CD4-positive, alpha-beta T cell treated with Interferon gamma for 1 hour (primary cell): Measurements from ENCODE around the gene SLC16A11.
"Not testable (repeated sequence)": the region's sequence is repeated elsewhere in the genome, so short reads cannot be mapped to it uniquely, and the experiment has no call there.

ENCODE experiments used
- DNase-seq: peaks from one replicate; pipeline ENCODE4 v3.0.0-alpha.2; 2020

Gene SLC16A11

DNA sequence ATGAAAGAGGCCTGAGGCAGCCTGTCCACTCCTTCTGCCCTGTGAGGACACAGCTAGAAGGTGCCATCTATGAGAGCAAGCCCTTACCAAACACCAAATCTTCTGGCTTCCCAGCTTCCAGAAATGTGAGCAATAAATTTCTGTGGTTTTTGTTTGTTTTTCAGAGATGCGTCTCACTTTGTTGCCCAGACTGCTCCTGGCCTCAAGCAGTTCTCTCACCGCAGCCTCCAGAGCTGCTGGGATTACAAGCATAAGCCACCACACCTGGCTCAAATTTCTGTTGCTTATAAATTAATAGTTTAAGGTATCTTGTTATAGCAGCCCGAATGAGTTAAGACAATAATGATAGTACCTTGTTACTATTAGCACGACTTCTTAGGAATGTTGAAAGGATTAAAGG, 12.5 kb upstream of the SLC16A11 start:
- DNase-seq: no peak

DNA sequence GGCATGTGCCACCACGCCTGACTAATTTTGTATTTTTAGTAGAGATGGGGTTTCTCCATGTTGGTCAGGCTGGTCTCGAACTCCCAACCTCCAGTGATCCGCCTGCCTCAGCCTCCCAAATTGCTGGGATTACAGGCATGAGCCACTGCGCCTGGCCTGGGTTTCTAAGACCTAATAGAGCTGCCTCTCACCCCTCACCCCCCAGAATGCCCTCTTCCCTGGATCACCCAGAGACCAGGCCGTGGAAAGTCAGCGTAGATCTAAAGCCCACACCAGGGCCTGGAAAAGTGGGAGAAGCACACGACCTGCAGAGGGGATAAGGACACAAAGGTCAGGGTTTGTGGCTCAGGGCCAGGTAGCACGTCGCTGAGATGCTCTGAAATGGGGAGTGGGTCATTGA, 6.7 kb upstream of the SLC16A11 start:
- DNase-seq: not testable (repeated sequence)

DNA sequence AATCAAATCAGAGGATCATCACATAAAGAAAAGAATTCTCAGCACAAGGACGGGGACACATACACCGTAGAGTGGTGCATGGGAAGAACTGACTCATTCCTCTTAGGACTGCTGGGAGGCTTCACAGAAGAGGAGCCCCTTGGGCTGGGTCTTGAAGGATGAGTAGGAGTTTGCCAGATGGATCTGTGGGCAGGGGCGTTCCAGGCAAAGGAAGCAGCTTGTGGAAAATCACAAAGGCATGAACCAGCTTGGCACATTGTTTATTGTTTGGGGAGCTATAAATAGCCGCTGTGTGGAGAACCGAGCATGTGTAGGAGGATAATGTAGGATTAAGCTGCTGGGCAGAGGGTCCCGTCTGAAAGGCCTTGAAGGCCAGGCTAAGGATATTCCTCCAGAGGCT, 5.1 kb upstream of the SLC16A11 start:
- DNase-seq: no peak

DNA sequence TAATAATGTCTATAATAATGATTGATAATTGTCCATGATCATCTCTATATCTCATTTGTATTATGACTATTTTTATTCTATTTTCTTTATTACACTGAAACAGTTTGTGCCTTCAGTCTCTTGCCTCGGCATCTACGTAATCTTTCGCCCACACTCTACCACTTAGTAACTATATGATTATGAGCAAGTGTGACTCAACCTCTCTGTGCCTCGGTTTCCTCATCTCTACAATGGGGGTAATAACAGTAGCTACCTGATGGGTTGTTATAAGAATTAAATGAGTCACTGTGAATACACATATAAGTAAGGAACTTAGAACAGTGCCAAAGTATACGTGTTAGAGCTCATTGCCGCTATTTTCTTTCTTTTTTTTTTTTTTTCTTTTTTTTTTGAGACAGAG, 3.7 kb upstream of the SLC16A11 start:
- no peak for DNase-seq

DNA sequence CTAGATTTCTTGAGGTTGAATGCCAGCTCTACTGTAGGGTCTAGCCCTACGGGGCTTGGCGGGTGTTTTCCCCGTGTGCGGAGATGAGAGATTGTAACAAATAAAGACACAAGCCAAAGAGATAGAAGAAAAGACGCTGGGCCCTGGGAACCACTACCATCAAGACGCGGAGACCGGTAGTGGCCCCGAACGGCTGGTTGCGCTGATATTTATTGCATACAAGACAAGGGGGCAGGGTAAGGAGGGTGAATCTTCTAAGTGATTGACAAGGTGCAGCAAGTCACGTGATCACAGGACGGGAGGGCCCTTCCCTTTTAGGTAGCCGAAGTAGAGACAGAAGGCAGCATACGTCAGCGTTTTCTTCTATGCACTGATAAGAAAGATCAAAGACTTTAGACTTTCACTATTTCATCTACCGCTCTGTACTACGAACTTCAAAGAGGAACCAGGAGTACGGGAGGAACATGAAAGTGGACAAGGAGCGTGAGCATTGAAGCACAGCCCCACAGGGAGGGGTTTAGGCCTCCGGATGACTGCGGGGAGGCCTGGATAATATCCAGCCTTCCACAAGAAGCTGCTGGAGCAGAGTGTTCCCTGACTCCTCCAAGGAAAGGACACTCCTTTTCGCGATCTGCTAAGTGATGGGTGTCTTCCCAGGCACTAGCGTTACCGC, 3.0 kb upstream of the SLC16A11 start:
- peak; percentile 89 for DNase-seq

DNA sequence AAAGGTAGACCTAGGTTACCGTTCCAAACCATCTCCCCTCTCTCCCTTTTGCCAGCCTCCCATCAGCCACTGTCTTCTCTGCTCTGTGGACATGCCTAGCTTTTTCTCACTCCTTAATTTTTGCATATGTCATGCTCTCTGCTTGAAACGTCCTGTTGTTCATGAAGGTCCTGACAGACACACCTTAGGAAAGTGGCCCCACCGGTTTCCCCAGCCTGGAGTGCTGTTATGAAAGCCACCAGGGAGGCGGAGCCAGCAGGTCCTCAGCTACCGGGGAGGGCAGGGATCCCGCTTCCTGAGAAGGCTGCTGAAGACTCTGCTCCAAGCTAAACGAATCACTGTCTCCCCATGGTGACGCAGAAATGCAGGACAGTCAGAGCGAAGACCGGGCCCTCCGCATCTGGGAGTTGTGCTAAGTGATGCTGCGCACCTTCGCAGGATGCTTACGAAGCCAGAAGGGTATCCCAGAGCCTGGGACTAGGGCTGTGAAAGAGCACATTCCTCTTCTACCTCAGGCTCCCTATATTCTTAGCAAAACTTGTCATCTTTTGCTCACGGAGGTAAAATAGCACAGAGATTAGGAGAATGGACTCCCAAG, 2.3 kb upstream of the SLC16A11 start:
- DNase-seq: peak; percentile 25

DNA sequence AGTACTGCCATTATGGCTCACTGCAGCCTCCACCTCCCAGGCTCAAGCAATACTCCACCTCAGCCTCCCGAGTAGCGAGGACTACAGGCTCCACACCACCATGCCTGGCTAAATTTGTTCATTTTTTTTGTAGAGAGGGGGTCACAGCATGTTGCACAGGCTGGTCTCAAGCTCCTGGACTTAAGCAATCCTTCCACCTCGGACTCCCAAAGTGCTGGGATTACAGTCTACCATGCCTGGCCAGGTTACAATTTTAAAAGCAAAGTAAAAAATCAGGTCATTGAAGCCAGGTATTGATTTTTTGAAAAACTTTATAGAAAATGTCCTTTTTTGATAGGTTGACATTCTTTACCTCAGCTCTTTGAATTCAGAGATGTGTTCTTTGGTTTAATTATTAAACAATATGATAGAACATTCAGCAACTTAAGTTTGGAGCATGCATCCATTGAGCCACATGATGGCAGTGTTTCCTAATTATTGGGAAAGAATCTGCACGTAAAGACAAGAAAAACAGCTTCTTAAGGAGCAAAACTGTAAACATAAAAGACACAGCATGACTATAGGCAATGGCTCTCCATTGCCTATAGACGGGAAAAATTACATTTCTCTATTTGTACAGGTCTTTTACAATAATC, 1.7 kb upstream of the SLC16A11 start:
- peak; percentile 42 for DNase-seq

DNA sequence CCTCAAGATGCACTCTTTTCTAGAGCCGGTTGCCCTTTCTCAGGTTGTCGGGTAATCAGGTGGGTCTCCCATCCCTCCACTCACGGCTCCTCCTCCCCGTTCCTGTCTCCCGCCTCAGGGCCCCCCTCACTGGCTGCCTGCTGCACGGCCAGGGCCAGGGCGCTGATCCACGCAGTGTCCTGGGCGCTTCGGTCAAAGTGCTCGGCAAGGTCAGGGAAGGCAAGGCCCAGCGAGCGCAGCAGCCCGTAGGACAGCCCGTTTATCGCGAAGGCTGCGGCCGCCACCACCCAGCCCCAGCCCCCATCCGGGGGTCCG, 753 bp downstream of the SLC16A11 start:
- no peak for DNase-seq

DNA sequence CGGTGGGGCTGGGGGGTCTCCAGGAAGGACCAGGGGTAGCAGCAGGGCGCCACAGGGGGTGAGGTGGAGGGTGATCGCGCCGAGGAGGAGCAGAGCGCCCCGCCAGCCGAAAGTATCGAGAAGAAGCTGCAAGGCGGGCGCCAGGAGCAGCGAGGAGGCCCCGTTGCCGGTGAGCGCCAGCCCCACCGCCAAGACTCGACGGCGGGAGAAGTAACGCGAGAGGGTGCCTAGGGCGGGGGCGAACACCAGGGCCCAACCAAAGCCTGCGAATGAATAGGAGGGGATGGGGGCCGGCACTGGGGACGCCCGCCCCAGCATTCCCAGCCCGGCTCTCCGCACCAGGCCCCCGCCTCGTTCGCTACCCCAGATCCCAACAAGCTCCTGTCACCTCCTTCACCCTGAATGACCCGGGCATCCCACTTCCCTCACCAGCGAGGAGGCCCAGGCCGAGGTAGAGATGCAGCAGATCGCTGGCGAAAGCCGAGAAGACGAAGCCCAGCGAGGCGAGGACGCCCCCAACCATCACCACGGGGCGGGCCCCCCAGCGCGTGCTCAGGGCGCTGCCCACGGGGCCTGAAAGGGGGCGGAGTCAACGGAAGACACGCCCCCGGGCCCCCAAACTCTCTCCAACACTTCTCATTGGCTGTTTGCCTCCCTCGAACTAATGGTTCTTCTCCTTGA, 1.3 kb downstream of the SLC16A11 start:
- peak; percentile 54 for DNase-seq

DNA sequence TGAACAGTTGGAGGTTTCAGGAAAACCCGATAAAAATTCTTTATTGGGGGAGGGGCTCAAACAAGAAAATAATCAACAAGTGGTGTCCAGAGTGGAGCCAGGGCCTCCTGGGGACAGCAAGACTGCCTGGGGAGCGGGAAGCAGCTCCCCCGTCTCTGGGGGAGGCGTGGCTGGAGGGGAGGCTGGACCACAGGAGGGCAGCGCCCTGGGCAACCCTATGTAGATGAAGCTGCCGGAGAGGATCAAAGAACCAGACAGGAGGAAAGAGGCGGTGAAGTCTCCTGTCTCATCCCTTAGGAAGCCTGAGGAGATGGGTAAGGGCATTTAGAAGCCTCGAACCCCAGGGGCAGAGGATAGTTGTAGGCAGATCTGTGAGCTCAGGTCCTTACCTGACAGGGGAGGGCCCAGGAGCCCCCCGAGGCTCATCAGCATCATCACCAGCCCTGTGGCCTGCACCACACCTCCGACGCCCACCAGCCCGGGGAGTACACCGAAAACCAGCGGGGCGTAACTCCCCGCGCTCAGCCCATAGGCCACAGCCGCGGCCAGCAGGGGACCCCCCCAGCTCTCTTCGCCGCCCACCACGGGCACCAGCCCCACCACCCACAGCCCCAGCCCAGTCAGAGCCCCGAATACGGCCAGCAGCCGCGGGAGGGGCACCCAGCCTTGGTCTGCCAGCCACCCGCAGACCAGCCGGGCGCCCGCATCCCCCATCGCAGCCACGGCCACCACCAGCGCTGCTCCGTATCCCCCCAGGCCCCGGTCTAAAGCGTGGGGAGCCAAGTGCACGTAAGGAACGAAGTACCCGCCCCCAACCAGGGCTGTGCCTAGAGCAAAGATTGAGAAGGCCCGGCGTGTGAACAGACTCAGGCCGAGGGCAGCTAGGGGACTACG, 2.0 kb downstream of the SLC16A11 start:
- peak; percentile 27 for DNase-seq

DNA sequence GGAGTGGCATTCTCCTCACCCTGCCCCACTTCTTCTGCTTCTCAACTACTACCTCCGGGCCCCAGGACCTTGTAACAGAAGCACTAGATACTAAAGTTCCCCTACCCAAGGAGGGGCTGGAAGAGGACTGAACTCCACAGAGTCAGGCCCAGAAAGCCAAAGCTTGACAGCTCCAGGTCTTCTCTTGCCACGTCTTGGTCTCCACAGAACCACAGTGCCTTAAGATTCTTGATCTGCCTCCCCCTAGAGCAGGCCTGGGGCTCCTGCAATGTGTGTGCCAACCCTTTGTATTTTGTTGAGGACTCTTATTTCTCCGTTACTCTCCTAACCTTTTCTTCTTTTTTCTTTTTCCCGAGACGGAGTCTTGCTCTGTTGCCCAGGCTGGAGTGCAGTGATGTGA, 4.1 kb downstream of the SLC16A11 start:
- no peak for DNase-seq

DNA sequence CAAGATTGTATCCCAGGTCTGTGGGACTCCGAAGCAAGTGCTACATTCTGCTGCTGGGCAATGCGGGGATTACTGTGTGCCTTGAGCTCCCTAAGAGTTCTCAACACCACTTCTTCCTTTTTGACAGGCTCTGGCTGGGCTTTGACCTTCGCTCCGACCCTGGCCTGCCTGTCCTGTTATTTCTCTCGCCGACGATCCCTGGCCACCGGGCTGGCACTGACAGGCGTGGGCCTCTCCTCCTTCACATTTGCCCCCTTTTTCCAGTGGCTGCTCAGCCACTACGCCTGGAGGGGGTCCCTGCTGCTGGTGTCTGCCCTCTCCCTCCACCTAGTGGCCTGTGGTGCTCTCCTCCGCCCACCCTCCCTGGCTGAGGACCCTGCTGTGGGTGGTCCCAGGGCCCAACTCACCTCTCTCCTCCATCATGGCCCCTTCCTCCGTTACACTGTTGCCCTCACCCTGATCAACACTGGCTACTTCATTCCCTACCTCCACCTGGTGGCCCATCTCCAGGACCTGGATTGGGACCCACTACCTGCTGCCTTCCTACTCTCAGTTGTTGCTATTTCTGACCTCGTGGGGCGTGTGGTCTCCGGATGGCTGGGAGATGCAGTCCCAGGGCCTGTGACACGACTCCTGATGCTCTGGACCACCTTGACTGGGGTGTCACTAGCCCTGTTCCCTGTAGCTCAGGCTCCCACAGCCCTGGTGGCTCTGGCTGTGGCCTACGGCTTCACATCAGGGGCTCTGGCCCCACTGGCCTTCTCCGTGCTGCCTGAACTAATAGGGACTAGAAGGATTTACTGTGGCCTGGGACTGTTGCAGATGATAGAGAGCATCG, 5.6 kb downstream of the SLC16A11 start:
- no peak for DNase-seq

DNA sequence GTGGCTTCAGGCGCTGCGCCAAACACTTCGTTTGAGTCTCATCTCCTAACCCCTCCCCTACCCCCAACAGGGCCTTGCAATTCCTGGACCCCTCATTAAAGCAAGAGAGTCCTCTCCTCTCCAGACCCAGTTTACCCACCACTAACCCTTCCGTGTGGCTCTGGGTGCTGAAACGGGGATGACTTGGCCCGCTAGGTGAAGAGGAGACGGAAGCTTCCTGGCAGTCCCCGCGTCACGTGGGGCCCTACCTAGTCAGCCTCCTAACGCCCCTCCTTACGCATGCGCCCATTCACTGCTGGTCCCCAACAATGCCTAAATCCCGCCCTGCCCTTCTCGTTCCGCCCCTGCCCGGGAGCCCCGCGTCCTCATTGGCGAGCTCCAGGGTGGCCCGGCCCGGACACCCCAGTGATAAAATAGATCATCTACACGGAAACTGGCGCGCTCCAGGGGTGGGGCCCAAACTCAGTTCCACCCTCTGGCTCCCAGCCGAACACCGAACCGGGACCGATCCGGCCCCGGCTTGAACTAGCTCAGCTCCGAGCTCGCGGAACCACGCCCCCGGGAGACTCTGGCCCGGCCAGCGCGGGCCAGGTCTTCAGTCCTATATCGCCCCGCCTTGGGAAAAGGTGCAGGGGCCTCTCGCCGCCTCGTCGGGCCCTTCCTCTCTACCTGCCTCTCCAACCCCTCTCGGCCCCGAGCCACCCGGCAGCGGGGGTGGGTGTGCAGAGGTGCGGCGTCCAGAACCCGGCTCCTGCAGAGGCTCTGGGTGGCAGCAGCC, 8.1 kb downstream of the SLC16A11 start, which contains the start of gene SLC16A13:
SLC16A13 (plus strand) TSS at position 425 of the 778 bp plus-strand sequence. CDS start 368 bp downstream, outside the sequence.
- DNase-seq: peak; percentile 99

DNA sequence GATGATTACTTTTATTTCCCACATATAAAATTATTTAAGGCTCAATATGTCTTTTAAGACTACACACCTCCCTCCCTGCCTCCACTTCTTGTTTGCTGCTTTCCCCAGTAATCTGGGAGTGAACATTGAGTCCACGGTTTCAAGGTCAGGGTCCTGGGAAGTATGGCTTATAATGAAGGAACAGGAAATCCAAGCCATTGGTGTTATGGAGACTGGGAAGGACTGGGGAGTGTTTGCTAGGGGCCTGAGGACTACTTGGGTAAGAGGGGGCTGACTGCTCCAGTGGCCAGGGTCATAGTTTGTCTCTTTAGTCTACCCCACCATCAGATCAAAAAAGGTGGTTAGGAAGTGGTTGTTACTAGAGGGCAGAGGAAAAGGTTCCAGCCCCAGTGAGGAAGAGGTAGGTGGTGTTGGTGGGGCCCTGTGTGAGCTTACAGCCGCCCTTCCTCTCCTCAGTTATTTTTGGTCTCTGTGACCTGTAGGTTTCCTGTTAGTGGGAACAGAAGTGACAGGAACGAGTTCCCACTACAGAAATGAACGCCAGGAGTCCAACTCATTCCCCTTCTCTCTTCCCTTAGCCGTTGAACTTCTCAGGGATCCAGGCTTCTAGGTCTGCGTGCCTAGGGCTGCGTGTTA, 8.8 kb downstream of the SLC16A11 start:
- DNase-seq: peak; percentile 54

DNA sequence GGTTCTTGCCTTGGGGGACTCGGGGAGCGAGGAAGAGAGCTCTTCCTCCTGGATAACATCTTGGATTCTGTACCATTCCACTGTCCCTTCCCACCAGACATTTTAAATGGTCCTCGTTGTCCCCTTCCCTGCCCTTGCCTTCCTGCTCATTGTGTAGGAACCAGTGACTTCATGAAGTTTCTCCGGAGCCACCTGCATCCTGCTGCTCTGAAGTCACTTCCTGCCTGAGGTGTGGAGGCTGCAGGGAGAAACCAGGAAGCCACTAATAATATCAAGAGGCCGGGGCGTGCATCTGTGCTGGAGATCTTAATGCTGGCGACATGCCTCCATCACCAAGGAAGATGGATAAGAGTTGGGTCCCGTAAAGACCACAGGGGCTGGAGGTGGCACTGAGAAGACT, 14.2 kb downstream of the SLC16A11 start:
- peak; percentile 40 for DNase-seq

DNA sequence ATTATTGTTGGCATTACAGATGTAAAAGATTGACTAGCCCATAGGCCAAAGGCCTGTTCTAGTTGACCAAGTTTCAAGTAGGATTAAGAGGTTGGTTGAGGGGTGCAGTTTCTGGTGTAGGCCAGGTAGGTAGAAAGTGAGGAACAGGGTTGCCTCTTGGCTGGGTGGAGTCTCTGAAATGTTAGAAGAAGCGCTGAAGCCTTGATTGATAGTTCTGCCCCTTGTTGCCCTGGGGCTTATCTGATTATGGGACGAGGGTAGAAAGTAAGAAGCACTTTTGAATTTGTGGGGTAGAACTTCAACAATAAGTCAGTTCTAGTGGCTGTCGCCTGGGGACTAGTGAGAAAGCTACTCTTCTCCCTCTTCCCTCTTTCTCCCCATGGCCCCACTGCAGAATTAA, 14.8 kb downstream of the SLC16A11 start:
- DNase-seq: no peak

DNA sequence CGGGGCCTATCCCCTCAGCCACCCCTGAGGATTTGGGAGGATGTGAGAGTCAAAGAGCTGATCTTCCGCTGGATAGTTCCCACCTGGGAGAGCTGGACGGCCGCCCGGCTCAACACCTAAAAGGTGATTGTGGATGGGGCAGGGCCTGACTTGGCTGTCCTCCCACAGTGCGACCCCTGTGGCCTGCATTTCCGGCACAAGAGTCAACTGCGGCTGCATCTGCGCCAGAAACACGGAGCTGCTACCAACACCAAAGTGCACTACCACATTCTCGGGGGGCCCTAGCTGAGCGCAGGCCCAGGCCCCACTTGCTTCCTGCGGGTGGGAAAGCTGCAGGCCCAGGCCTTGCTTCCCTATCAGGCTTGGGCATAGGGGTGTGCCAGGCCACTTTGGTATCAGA, 16.6 kb downstream of the SLC16A11 start:
- DNase-seq: no peak

DNA sequence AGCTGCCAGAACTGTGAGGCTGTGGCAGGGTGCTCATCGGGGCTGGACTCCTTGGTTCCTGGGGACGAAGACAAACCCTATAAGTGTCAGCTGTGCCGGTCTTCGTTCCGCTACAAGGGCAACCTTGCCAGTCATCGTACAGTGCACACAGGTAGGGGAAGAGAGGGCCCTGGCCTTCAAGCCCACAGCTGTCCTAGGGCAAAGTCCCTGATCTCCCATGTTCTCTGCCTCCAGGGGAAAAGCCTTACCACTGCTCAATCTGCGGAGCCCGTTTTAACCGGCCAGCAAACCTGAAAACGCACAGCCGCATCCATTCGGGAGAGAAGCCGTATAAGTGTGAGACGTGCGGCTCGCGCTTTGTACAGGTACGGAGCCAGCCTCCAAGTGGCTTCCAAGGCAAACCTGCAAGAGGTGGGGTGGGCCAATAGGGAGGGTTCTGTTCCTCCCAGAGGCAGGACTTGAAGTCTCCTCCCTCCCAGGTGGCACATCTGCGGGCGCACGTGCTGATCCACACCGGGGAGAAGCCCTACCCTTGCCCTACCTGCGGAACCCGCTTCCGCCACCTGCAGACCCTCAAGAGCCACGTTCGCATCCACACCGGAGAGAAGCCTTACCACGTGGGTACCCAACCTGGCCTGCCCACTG, 17.3 kb downstream of the SLC16A11 start:
- no peak for DNase-seq

DNA sequence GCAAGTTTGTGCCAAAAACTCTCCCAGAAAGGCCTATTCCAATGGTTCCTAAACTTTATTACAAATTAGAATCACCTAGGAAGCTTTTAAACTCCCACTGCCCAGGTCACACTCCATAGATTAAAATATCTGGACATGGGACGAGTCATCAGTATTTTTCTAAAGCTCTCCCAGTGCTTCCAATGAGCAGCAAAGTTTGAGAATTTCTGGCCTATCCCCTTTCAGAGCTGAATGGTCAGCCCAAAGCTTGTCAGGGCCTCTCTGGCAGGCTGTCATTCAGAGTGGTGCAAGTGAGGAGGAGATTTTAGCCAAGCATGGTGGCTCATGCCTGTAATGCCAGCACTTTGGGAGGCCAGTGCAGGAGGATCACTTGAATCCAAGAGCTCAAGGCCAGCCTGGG, 18.6 kb downstream of the SLC16A11 start:
- no peak for DNase-seq

DNA sequence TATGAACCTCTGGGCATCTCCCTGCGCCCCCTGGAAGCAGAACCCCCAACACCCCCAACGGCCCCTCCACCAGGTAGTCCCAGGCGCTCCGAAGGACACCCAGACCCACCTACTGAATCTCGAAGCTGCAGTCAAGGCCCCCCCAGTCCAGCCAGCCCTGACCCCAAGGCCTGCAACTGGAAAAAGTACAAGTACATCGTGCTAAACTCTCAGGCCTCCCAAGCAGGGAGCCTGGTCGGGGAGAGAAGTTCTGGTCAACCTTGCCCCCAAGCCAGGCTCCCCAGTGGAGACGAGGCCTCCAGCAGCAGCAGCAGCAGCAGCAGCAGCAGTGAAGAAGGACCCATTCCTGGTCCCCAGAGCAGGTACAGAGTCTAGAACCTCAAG, 19.5 kb downstream of the SLC16A11 start:
- DNase-seq: no peak
